ENCODE measurements around the gene LEMD1.

Gene LEMD1

GRCh38 chr1:205421798-205422197 lies at the start of gene LEMD1:
TSS of gene LEMD1 (minus strand) at chr1:205422056. CDS start at chr1:205420536, 1,520 bp downstream.
- DNase-seq, result no peak

- no peak for DNase-seq
These were observed 48.3 kb upstream of the LEMD1 start for GRCh38 chr1:205470131-205470530.

GRCh38 chr1:205466595-205467220 lies 44.9 kb upstream of the LEMD1 start:
- no peak for DNase-seq

- no peak for DNase-seq
These were observed 43.5 kb upstream of the LEMD1 start for GRCh38 chr1:205465392-205465791.

- peak; percentile 41 to 64 (median 54) for DNase-seq
These were observed 37.1 kb upstream of the LEMD1 start for GRCh38 chr1:205458777-205459566.

GRCh38 chr1:205456868-205457745 lies 35.3 kb upstream of the LEMD1 start:
- no peak for DNase-seq

GRCh38 chr1:205456383-205456867 lies 34.6 kb upstream of the LEMD1 start:
- no peak for DNase-seq

- no peak for DNase-seq
These were observed 33.9 kb upstream of the LEMD1 start, which contains the start of gene BLACAT1 for GRCh38 chr1:205455581-205456382. TSS of gene BLACAT1 (minus strand) at chr1:205456045.

- DNase-seq, result no peak
These were observed 33.1 kb upstream of the LEMD1 start for GRCh38 chr1:205454903-205455335.

- DNase-seq, result no peak
These were observed 31.6 kb upstream of the LEMD1 start for GRCh38 chr1:205453466-205453865.

GRCh38 chr1:205452933-205453332 lies 31.1 kb upstream of the LEMD1 start:
- DNase-seq, result no peak

GRCh38 chr1:205452364-205452763 lies 30.5 kb upstream of the LEMD1 start:
- no peak for DNase-seq

GRCh38 chr1:205451759-205452164 lies 29.9 kb upstream of the LEMD1 start:
- no peak for DNase-seq

GRCh38 chr1:205451202-205451601 lies 29.3 kb upstream of the LEMD1 start:
- DNase-seq, result no peak

GRCh38 chr1:205450448-205450847 lies 28.6 kb upstream of the LEMD1 start:
- no peak for DNase-seq

GRCh38 chr1:205449750-205450443 lies 28.0 kb upstream of the LEMD1 start:
- DNase-seq, result peak in 2 of 3 donors; percentile 30 to 39

GRCh38 chr1:205449254-205449749 lies 27.4 kb upstream of the LEMD1 start:
- no peak for DNase-seq

- DNase-seq, result no peak
These were observed 26.8 kb upstream of the LEMD1 start for GRCh38 chr1:205448540-205449253.

- DNase-seq, result peak; percentile 64 to 75 (median 64)
These were observed 25.8 kb upstream of the LEMD1 start for GRCh38 chr1:205447457-205448341.

- DNase-seq, result no peak
These were observed 25.0 kb upstream of the LEMD1 start for GRCh38 chr1:205446828-205447227.

All from suppressor macrophage treated with lipopolysaccharide for 1 hour (primary cell).